Heart left ventricle (tissue), 13 donors: Measurements from ENCODE around the gene UMODL1.

Experiments
- POLR2A ChIP-seq, 2 donors: fragments of 450-650 bp; IDR thresholded peaks; one replicate each; pipeline ENCODE4 v1.6.1; 2017; ENCODE audit warnings: antibody characterized with exemption in 2 of 2, mild to moderate bottlenecking in 2 of 2, moderate library complexity in 2 of 2
- TF ChIP-seq, protein P1 (sequence below), 12 donors: fragments of 200-600 bp; sonication (generic) in 4 of 12; IDR thresholded peaks; one replicate each; pipeline versions ENCODE4 v1.5.0 to v1.8.0; 2018 to 2022; ENCODE audit warnings: antibody characterized with exemption in 12 of 12, mild to moderate bottlenecking in 5 of 12
- donor health status: ischemic (EF 13 %, LVEDD 7.1; RV severe dilation, severe dysfunction).
- donor health status: DM: no; HTN: yes; CAD: no.
- donor health status: DM: no; HTN: no; CAD: no.
- donor health status: ischemic (EF 25% LVEDD 6.9; RV normal size, moderate dysfunction).
- donor health status: ischemic (EF 25% LVEDD 5.7; RV mildly dilated, moderate dysfunction).
- donor health status: ischemic (EF 35%, LVEDD 5.7; RV mildly dilated, moderate dysfunction).
- donor health status: nonischemic (EF 11% LVEDD 7.7; RV severe dilation, severe dysfunction).
- donor health status: DM: yes; HTN: yes; CAD: no.
- donor health status: PGD.
- donor health status: ischemic (EF 29% LVEDD 5.4; RV normal size, mild dysfunction).
- donor health status: nonischemic (EF 23%, LVEDD 6.1; RV moderate dilation, normal function).

DNA sequence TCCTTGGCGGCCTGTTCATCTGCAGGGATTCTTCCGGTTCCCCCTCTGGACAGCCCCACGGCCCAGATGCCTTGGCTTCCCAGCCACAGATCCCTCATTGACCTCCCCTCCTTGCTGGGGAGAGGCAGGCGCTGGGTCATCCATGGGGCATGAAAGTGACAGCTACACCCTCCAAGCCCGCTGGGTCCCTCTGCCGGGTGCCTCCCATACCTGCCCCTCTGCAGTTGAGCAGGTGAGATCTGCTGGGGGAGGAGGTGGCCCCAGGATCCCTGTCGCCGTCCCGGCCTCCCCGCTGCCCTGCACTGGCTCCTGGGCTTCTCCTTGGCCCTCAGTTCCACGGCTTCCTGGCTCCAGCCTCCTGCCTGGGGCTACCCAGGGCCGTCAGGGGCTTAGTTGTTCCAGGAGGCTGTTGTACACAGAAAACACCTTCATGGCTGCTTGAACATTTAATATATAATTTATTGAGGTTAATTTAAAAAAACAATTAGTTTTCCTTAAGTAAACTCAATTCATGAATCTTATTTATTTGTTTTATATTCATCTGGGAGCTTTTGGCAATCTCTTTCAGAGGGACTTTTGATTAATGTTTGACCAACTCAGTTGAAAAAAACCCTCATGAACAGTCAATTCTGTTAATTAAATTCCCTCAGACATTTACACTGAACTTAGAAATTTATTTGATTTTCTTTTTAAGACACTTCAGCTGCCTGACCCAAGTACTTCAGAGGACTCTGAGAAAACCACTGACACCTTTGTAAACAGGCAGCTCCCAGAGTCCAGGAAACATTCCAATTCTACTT lies 80.2 kb downstream of the UMODL1 start:
- TF ChIP-seq, protein P1, sequence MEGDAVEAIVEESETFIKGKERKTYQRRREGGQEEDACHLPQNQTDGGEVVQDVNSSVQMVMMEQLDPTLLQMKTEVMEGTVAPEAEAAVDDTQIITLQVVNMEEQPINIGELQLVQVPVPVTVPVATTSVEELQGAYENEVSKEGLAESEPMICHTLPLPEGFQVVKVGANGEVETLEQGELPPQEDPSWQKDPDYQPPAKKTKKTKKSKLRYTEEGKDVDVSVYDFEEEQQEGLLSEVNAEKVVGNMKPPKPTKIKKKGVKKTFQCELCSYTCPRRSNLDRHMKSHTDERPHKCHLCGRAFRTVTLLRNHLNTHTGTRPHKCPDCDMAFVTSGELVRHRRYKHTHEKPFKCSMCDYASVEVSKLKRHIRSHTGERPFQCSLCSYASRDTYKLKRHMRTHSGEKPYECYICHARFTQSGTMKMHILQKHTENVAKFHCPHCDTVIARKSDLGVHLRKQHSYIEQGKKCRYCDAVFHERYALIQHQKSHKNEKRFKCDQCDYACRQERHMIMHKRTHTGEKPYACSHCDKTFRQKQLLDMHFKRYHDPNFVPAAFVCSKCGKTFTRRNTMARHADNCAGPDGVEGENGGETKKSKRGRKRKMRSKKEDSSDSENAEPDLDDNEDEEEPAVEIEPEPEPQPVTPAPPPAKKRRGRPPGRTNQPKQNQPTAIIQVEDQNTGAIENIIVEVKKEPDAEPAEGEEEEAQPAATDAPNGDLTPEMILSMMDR (IDR thresholded peaks at IDR 0.05) = no peak
- TF ChIP-seq POLR2A (IDR thresholded peaks at IDR 0.05) = no peak
